HepG2 (cell line): ENCODE data around the gene RNH1. TPM values are rescaled to one million over a fixed set of nuclear protein-coding genes. Genes with fewer than 3 reads are reported as not detected.

Experiments used
- ATF5 ChIP-seq: sonication (generic); formaldehyde crosslinking; IDR thresholded peaks from 2 replicates; pipeline ENCODE4 v1.4.0; 2020; ENCODE audit warnings: mild to moderate bottlenecking, low read depth, missing genetic modification reagents
- BATF2 ChIP-seq: sonication (generic); formaldehyde crosslinking; IDR thresholded peaks from 2 replicates; pipeline ENCODE4 v1.8.0; 2022; ENCODE audit warnings: mild to moderate bottlenecking, missing genetic modification reagents, moderate library complexity
- GFI1 ChIP-seq: sonication (generic); formaldehyde crosslinking; IDR thresholded peaks from 2 replicates; pipeline ENCODE4 v1.5.0; 2020; ENCODE audit warnings: missing genetic modification reagents, mild to moderate bottlenecking, borderline replicate concordance
- HDAC1 ChIP-seq: sonication (generic); formaldehyde crosslinking; IDR thresholded peaks from 2 replicates; pipeline ENCODE4 v1.5.1; 2020; ENCODE audit warnings: mild to moderate bottlenecking, missing genetic modification reagents
- MBD4 ChIP-seq: IDR thresholded peaks from 2 replicates; pipeline ENCODE4 v1.6.1; 2012; ENCODE audit warnings: low read length, inconsistent platforms, borderline replicate concordance
- MTA1 ChIP-seq: sonication (generic); formaldehyde crosslinking; IDR thresholded peaks from 2 replicates; pipeline ENCODE4 v1.4.0; 2020; ENCODE audit warnings: missing genetic modification reagents, mild to moderate bottlenecking, borderline replicate concordance
- NONO ChIP-seq, 2 experiments: fragments of 450-650 bp in 1 of 2; sonication (generic) in 1 of 2; formaldehyde crosslinking in 1 of 2; IDR thresholded peaks in 1 of 2; conservative IDR thresholded peaks in 1 of 2; 2 replicates each; pipeline versions ENCODE4 v1.6.1 to v1.8.0; 2017 to 2022; ENCODE audit warnings: mild to moderate bottlenecking in 1 of 2, missing genetic modification reagents in 1 of 2, moderate library complexity in 1 of 2
- PTBP1 ChIP-seq: fragments of 200-400 bp; formaldehyde crosslinking; IDR thresholded peaks from 2 replicates; pipeline ENCODE4 v1.6.1; 2018; ENCODE audit warnings: low read length, low read depth; ENCODE audit not compliant: poor library complexity, severe bottlenecking
- TOE1 ChIP-seq: sonication (generic); formaldehyde crosslinking; IDR thresholded peaks from 2 replicates; pipeline ENCODE4 v1.4.0; 2020; ENCODE audit warnings: mild to moderate bottlenecking, missing genetic modification reagents
- ZBTB43 ChIP-seq: sonication (generic); formaldehyde crosslinking; conservative IDR thresholded peaks from 2 replicates; pipeline ENCODE4 v1.4.0; 2020; ENCODE audit warnings: missing genetic modification reagents
- ZEB1 ChIP-seq: IDR thresholded peaks from 2 replicates; pipeline ENCODE4 v1.6.1; 2012; ENCODE audit warnings: mild to moderate bottlenecking, low read depth, inconsistent platforms; ENCODE audit not compliant: insufficient replicate concordance
- ZHX1 ChIP-seq: sonication (generic); formaldehyde crosslinking; IDR thresholded peaks from 2 replicates; pipeline ENCODE4 v1.8.1; 2022; ENCODE audit warnings: low read depth, mild to moderate bottlenecking, missing genetic modification reagents
- ZNF253 ChIP-seq: sonication (generic); formaldehyde crosslinking; IDR thresholded peaks from 2 replicates; pipeline ENCODE4 v1.8.0; 2022; ENCODE audit warnings: mild to moderate bottlenecking, missing genetic modification reagents, borderline replicate concordance
- ZNF75D ChIP-seq: sonication (generic); formaldehyde crosslinking; IDR thresholded peaks from 2 replicates; pipeline ENCODE4 v1.8.1; 2023; ENCODE audit warnings: missing genetic modification reagents, mild to moderate bottlenecking, borderline replicate concordance
- ZUFSP ChIP-seq: sonication (generic); formaldehyde crosslinking; IDR thresholded peaks from 2 replicates; pipeline ENCODE4 v1.9.0; 2021; ENCODE audit warnings: missing genetic modification reagents, mild to moderate bottlenecking, borderline replicate concordance
- ZXDC ChIP-seq: sonication (generic); formaldehyde crosslinking; IDR thresholded peaks from 2 replicates; pipeline ENCODE4 v1.5.0; 2020; ENCODE audit warnings: mild to moderate bottlenecking, missing genetic modification reagents
- polyA plus RNA-seq, 8 experiments: library from polyadenylated mRNA; depleted of rRNA in 3 of 8; stranded (reverse) in 7 of 8; unstranded in 1 of 8; fragments of >200 nt; fragmentation: Illumina TruSeq in 4 of 8; extraction: Trizol in 4 of 8; gene quantifications; 2 replicates each; pipeline versions ENCODE4 v1.2.1 to v1.2.3, GENCODE V29; 2011 to 2016; ENCODE audit warnings: low read depth in 4 of 8, missing spikeins in 1 of 8, mixed read lengths in 1 of 8; ENCODE audit not compliant: insufficient read depth in 1 of 8
- total RNA-seq, 5 experiments: library from RNA; depleted of rRNA; stranded (reverse); fragments of >200 nt; fragmentation: Illumina TruSeq; extraction: Trizol; gene quantifications; 2 replicates each; pipeline ENCODE4 v1.2.3, GENCODE V29; 2016; ENCODE audit warnings: low read depth in 1 of 5

Gene RNH1
- total and polyA plus RNA-seq, 2 of the 13 experiments (the other 11 are each of a cell fraction or from before 2014, with no cell fraction given): 36.0 to 74.1 TPM

GRCh38 chr11:536841-537621, 30.0 kb upstream of the RNH1 start, which contains the start of gene LRRC56 (continued):
- TF ChIP-seq ZNF75D (CRISPR knock-in tag) (no peak), NONO (IDR thresholded peaks at IDR 0.05) (no peak), NONO (CRISPR knock-in tag; conservative IDR thresholded peaks at IDR 0.05) (no peak), ATF5 (CRISPR knock-in tag) (no peak), TOE1 (CRISPR knock-in tag) (no peak), ZUFSP (CRISPR knock-in tag) (no peak), MBD4 (no peak), BATF2 (CRISPR knock-in tag) (no peak), PTBP1 (no peak), MTA1 (CRISPR knock-in tag) (0 out of 2 replicates have a peak, but pooled peaks have one; percentile 48), ZEB1 (no peak), ZNF253 (CRISPR knock-in tag) (0 out of 2 replicates have a peak, but pooled peaks have one; percentile 50), ZBTB43 (CRISPR knock-in tag) (no peak), HDAC1 (CRISPR knock-in tag) (peak; percentile 61), GFI1 (CRISPR knock-in tag) (no peak), ZHX1 (CRISPR knock-in tag) (peak; percentile 97), ZXDC (no peak)
